Activated CD4-positive, alpha-beta T cell treated with anti-CD3 and anti-CD28 coated beads, Interleukin-2, amount 10 ng/mL, durations not matched to agents 7 days and 5 days (primary cell): ENCODE results near the gene APOBEC3F. TPM values are rescaled to one million over a fixed set of nuclear protein-coding genes. Genes with fewer than 3 reads are reported as not detected.
A peak's percentile ranks its signal among the peaks of the same experiment; 100 is the strongest.
"Not testable (repeated sequence)": the region's sequence is repeated elsewhere in the genome, so short reads cannot be mapped to it uniquely, and the experiment has no call there.

Experiments
- CTCF ChIA-PET: fragments of 350-600 bp; sonication (Branson Sonifier 250); formaldehyde crosslinking; loops from one replicate; lab custom pipeline; 2021; ENCODE audit warnings: antibody characterized with exemption; lab: Charles Lee
- POLR2A ChIA-PET: fragments of 350-600 bp; sonication (Branson Sonifier 250); formaldehyde crosslinking; loops from one replicate; lab custom pipeline; 2021; ENCODE audit warnings: antibody characterized with exemption; lab: Charles Lee
- DNase-seq: peaks from one replicate; pipeline ENCODE4 v3.0.0-alpha.2; 2020
- H3K27ac Mint-ChIP-seq: one replicate; pipeline ENCODE4 v1.8.0; 2021; ENCODE audit warnings: mild to moderate bottlenecking, moderate library complexity, mixed read lengths
- H3K27me3 Mint-ChIP-seq: one replicate; pipeline ENCODE4 v1.8.0; 2021; ENCODE audit warnings: mixed read lengths
- H3K36me3 Mint-ChIP-seq: one replicate; pipeline ENCODE4 v1.8.0; 2021; ENCODE audit warnings: low read depth, mixed read lengths
- H3K4me1 Mint-ChIP-seq: one replicate; pipeline ENCODE4 v1.8.0; 2021; ENCODE audit warnings: mixed read lengths
- H3K4me3 Mint-ChIP-seq: one replicate; pipeline ENCODE4 v1.8.0; 2021; ENCODE audit warnings: mild to moderate bottlenecking, moderate library complexity, mixed read lengths
- H3K9me3 Mint-ChIP-seq: one replicate; pipeline ENCODE4 v1.8.0; 2021; ENCODE audit warnings: mixed read lengths
- total RNA-seq, 2 experiments: library from RNA; stranded (reverse); gene quantifications; one replicate each; pipeline ENCODE4 v1.2.3, GENCODE V29; 2021

Gene APOBEC3F
- total RNA-seq, 2 experiments from 2014 or later = 27.9 to 33.8 TPM

GRCh38 chr22:39014723-39015121 is 25.9 kb upstream of the APOBEC3F start:
- peaks cover 50% of the 10 kb centered on the region for H3K4me1 Mint-ChIP-seq
- CTCF ChIA-PET = interaction anchor here (1.0 to 2.1 kb wide), 3 partner anchors 11 to 145 kb away, joined by 4 to 11 read pairs (median 8); no protein-coding TSS in a partner anchor
- POLR2A ChIA-PET = not testable (repeated sequence)

DNA sequence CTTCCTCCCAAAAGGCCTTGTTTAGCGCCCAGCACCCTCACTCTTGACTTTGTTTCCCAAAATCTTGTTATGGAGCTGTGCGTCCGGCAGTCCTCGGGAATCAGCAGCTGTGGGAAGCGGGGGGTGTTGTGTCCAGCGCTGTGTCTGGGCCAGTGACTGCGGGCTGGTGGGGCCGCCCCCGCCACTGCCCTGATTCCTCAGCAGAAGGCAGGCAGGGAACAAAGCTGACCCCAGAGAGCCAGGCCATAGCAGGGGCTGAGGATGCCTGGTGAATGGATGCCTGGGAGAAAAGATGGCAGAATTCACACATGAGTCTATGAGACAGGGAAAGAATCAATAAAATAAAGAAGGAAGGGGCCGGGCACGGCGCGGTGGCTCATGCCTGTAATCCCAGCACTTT is 24.1 kb upstream of the APOBEC3F start:
- H3K27me3 Mint-ChIP-seq = no peaks in the 10 kb centered on the region
- DNase-seq = no peak
- POLR2A ChIA-PET = no interaction called here
- H3K27ac Mint-ChIP-seq = peak overlapping the region; percentile 62
- peak overlapping the region; percentile 27 for H3K4me3 Mint-ChIP-seq
- CTCF ChIA-PET = interaction anchor here (0.9 to 2.1 kb wide), 3 partner anchors 13 to 147 kb away, joined by 3 to 11 read pairs (median 3); no protein-coding TSS in a partner anchor
- H3K9me3 Mint-ChIP-seq = no peaks in the 10 kb centered on the region
- peaks cover 25% of the 10 kb centered on the region for H3K36me3 Mint-ChIP-seq
- H3K4me1 Mint-ChIP-seq = peaks cover 61% of the 10 kb centered on the region

More at GRCh38 chr22:39014723-39015121, 25.9 kb upstream of the APOBEC3F start:
- Mint-ChIP-seq H3K27ac (peak overlapping the region; percentile 97), H3K36me3 (peaks cover 17% of the 10 kb centered on the region), H3K4me3 (peak overlapping the region; percentile 98)
- DNase-seq, H3K27me3 Mint-ChIP-seq, H3K9me3 Mint-ChIP-seq: not testable (repeated sequence)

GRCh38 chr22:39017596-39018365 is 22.9 kb upstream of the APOBEC3F start:
- no peaks in the 10 kb centered on the region for H3K27me3 Mint-ChIP-seq
- ChIA-PET POLR2A (no interaction called here), CTCF (no interaction called here)
- no peak for DNase-seq
- peak overlapping the region; percentile 11 for H3K4me3 Mint-ChIP-seq
- H3K9me3 Mint-ChIP-seq = no peaks in the 10 kb centered on the region
- H3K4me1 Mint-ChIP-seq = peaks cover 64% of the 10 kb centered on the region
- H3K27ac Mint-ChIP-seq = no peak overlapping the region
- H3K36me3 Mint-ChIP-seq = peaks cover 32% of the 10 kb centered on the region

GRCh38 chr22:39020021-39020651 is 20.5 kb upstream of the APOBEC3F start:
- POLR2A ChIA-PET, H3K27me3 Mint-ChIP-seq, DNase-seq, H3K9me3 Mint-ChIP-seq: not testable (repeated sequence)
- H3K4me1 Mint-ChIP-seq = peaks cover 65% of the 10 kb centered on the region
- peak overlapping the region; percentile 96 for H3K27ac Mint-ChIP-seq
- CTCF ChIA-PET = interaction anchor here (0.6 to 1.8 kb wide), 2 partner anchors 75 to 149 kb away, joined by 4 read pairs; no protein-coding TSS in a partner anchor
- peak overlapping the region; percentile 82 for H3K4me3 Mint-ChIP-seq
- H3K36me3 Mint-ChIP-seq = peaks cover 37% of the 10 kb centered on the region

GRCh38 chr22:39021552-39022250 is 19.0 kb upstream of the APOBEC3F start:
- Mint-ChIP-seq H3K4me1 (peaks cover 68% of the 10 kb centered on the region), H3K27ac (peak overlapping the region; percentile 96), H3K9me3 (no peaks in the 10 kb centered on the region), H3K27me3 (no peaks in the 10 kb centered on the region), H3K4me3 (peak overlapping the region; percentile 82), H3K36me3 (peaks cover 37% of the 10 kb centered on the region)
- ChIA-PET CTCF (interaction anchor here (0.6 kb wide), 1 partner anchor 11 kb away, joined by 3 read pairs; no protein-coding TSS in a partner anchor), POLR2A (no interaction called here)
- DNase-seq = no peak

DNA sequence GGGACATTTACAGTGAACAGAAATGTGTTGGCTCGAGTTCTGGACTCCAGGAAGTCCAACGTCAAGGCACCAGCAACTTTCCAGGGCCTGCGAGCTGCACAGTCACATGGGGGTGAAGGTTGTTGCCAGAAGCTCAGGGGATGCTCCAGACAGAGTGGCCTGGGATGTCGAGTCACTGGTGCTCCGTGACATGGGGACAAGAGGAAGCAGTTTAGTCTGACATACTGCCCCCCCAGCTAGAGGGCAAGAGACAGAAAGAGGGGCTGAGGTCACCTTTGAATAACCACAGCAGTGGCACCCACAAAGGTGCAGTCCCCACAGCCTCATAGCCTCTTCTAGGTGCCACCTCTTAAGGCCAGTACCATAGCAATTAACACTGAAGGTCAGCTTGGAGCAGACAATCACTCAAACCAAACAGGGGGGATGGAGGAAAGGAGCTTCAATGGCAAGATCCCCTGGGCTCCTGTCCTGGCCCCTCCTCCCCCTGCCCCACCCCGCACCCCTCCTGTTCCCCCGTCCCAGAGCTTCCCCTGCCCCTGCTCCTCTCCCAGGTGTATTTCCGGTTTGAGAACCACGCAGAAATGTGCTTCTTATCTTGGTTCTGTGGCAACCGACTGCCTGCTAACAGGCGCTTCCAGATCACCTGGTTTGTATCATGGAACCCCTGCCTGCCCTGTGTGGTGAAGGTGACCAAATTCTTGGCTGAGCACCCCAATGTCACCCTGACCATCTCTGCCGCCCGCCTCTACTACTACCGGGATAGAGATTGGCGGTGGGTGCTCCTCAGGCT is 15.9 kb upstream of the APOBEC3F start:
- H3K4me3 Mint-ChIP-seq = peak overlapping the region; percentile 14
- H3K9me3 Mint-ChIP-seq = no peaks in the 10 kb centered on the region
- CTCF ChIA-PET = no interaction called here
- peak overlapping the region; percentile 89 for H3K27ac Mint-ChIP-seq
- POLR2A ChIA-PET = no interaction called here
- H3K36me3 Mint-ChIP-seq = peaks cover 35% of the 10 kb centered on the region
- no peaks in the 10 kb centered on the region for H3K27me3 Mint-ChIP-seq
- H3K4me1 Mint-ChIP-seq = peaks cover 62% of the 10 kb centered on the region
- peak; percentile 45 for DNase-seq

DNA sequence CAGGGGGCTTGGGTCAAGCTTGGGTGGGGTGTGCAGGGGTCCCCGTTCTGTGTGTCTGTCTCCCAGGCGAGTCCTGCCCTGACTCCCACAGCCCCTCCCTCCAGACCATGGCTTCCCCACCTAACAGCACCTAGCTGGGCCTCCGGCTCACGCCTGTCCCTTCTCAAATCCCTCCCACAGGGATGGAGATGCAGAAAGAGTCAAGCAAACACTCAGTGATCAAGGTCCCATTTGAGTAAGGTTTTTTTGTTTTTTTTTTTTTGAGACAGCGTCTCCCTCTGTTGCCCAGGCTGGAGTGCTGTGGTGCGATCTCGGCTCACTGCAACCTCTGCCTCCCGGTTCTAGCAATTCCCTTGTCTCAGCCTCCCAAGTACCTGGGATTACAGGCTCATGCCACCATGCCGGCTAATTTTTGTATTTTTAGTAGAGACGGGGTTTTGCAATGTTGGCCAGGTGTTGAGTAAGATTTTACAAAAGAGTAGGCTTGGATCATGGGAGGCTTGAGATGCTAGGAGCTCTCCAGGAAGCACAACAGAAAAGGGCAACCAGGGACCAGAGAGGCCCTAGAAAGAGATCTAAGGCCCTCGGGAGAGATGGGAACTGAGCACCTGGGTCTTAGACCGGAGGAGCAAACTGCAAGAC is 14.0 kb upstream of the APOBEC3F start:
- no peak overlapping the region for H3K4me3 Mint-ChIP-seq
- H3K36me3 Mint-ChIP-seq = peaks cover 27% of the 10 kb centered on the region
- no peak for DNase-seq
- H3K27me3 Mint-ChIP-seq = no peaks in the 10 kb centered on the region
- peak overlapping the region; percentile 68 for H3K27ac Mint-ChIP-seq
- H3K4me1 Mint-ChIP-seq = peaks cover 49% of the 10 kb centered on the region
- ChIA-PET POLR2A (no interaction called here), CTCF (no interaction called here)
- H3K9me3 Mint-ChIP-seq = no peaks in the 10 kb centered on the region

- Mint-ChIP-seq H3K27ac (peak overlapping the region; percentile 46), H3K27me3 (no peaks in the 10 kb centered on the region), H3K4me3 (no peak overlapping the region), H3K9me3 (no peaks in the 10 kb centered on the region), H3K4me1 (peaks cover 40% of the 10 kb centered on the region), H3K36me3 (peaks cover 20% of the 10 kb centered on the region)
- DNase-seq = no peak
- ChIA-PET POLR2A (no interaction called here), CTCF (interaction anchor here (0.6 to 0.9 kb wide), 2 partner anchors 12 to 963 kb away, joined by 3 read pairs; no protein-coding TSS in a partner anchor)
Observed at GRCh38 chr22:39027717-39028116, 12.9 kb upstream of the APOBEC3F start.

- Mint-ChIP-seq H3K9me3 (no peaks in the 10 kb centered on the region), H3K4me3 (no peak overlapping the region), H3K36me3 (peaks cover 24% of the 10 kb centered on the region), H3K4me1 (peaks cover 38% of the 10 kb centered on the region), H3K27ac (no peak overlapping the region), H3K27me3 (no peaks in the 10 kb centered on the region)
- ChIA-PET POLR2A (no interaction called here), CTCF (interaction anchor here (0.5 to 1.4 kb wide), 4 partner anchors 9 to 963 kb away, joined by 3 to 4 read pairs (median 3); no protein-coding TSS in a partner anchor)
- DNase-seq = no peak
Observed at GRCh38 chr22:39028281-39028680, 12.4 kb upstream of the APOBEC3F start.

DNA sequence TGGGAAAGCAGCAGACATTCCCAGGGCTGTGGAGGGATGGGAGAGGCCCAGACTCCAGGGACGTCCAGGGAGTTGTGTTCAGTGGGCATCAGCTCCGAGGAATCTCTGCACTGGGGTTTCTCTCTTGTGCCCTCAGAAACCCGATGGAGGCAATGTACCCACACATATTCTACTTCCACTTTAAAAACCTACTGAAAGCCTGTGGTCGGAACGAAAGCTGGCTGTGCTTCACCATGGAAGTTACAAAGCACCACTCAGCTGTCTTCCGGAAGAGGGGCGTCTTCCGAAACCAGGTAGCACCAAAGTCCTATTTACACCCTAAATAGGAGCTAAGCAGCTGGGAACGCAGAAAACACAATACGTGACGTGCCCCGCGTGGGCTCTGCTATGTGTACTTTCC is 11.4 kb upstream of the APOBEC3F start:
- Mint-ChIP-seq H3K9me3 (no peaks in the 10 kb centered on the region), H3K27me3 (no peaks in the 10 kb centered on the region), H3K4me3 (no peak overlapping the region), H3K4me1 (peaks cover 29% of the 10 kb centered on the region), H3K27ac (no peak overlapping the region), H3K36me3 (peaks cover 22% of the 10 kb centered on the region)
- ChIA-PET CTCF (interaction anchor here (1.4 kb wide), 1 partner anchor 70 kb away, joined by 3 read pairs; no protein-coding TSS in a partner anchor), POLR2A (no interaction called here)
- DNase-seq = no peak

DNA sequence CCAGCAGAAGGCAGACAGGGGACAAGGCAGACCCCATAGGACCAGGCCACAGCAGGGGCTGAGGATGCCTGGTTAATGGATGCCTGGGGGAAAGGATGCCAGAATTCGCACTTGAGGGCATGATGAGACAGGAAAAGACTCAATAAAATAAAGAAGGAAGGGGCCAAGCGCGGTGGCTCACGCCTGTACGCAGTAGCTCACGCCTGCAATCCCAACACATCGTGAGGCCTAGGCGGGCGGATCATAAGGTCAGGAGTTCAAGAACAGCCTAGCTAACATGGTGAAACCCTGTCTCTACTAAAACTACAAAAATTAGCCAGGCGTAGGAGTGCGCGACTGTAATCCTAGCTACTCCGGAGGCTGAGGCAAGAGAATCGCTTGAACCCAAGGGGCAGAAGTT is 10.0 kb upstream of the APOBEC3F start:
- ChIA-PET CTCF (no interaction called here), POLR2A (no interaction called here)
- DNase-seq = no peak
- no peak overlapping the region for H3K4me3 Mint-ChIP-seq
- H3K27ac Mint-ChIP-seq = no peak overlapping the region
- peaks cover 14% of the 10 kb centered on the region for H3K36me3 Mint-ChIP-seq
- no peaks in the 10 kb centered on the region for H3K9me3 Mint-ChIP-seq
- H3K27me3 Mint-ChIP-seq = no peaks in the 10 kb centered on the region
- peaks cover 14% of the 10 kb centered on the region for H3K4me1 Mint-ChIP-seq
